ENCODE data around the gene HEXIM2. TPM values are rescaled to one million over a fixed set of nuclear protein-coding genes. Genes with fewer than 3 reads are reported as not detected.

The HEXIM2 gene
- total and polyA plus RNA-seq, 3 donors from 2014 or later, result 35.9 to 76.8 (median 47.7) TPM

- Histone ChIP-seq H3K27ac (peak overlapping the region; percentile 97 to 99), H3K27me3 (no peaks in the 10 kb centered on the region), H3K9me3 (no peaks in the 10 kb centered on the region), H3K4me3 (no peak overlapping the region), H3K36me3 (ENCODE audit: low read depth, missing control alignments) (no peaks in the 10 kb centered on the region), H3K4me1 (peaks cover 26% of the 10 kb centered on the region)
- intact Hi-C loops (cut with DNase I; ENCODE audit: low total_unique reads), result no loop called here
- no peak for DNase-seq
- TF ChIP-seq CTCF (IDR thresholded peaks at IDR 0.05), result no peak
- TF ChIP-seq POLR2A (IDR thresholded peaks at IDR 0.05), result no peak
- WGBS, 2 donors, result 85 to 91% methylated on average over 10 of the region's 10 CpGs
Measured at GRCh38 chr17:45146166-45146565, 15.5 kb upstream of the HEXIM2 start.

- no peaks in the 10 kb centered on the region for H3K27me3 ChIP-seq
- H3K36me3 ChIP-seq (ENCODE audit: low read depth, missing control alignments), result no peaks in the 10 kb centered on the region
- H3K9me3 ChIP-seq, result no peaks in the 10 kb centered on the region
- intact Hi-C loops (cut with DNase I; ENCODE audit: low total_unique reads), result no loop called here
- H3K4me3 ChIP-seq, result peak overlapping the region in 1 of 2 donors; percentile 91
- no peak for DNase-seq
- peaks cover 30% of the 10 kb centered on the region for H3K4me1 ChIP-seq
- TF ChIP-seq POLR2A (IDR thresholded peaks at IDR 0.05) (no peak), CTCF (IDR thresholded peaks at IDR 0.05) (no peak)
- WGBS, 2 donors, result 37 to 45% methylated on average over 4 of the region's 4 CpGs
- H3K27ac ChIP-seq, result peak overlapping the region; percentile 97 to 99
Measured at GRCh38 chr17:45146592-45146889, 15.1 kb upstream of the HEXIM2 start.

- Histone ChIP-seq H3K4me1 (peaks cover 33% of the 10 kb centered on the region), H3K9me3 (no peaks in the 10 kb centered on the region), H3K4me3 (peak overlapping the region; percentile 70 to 91), H3K27ac (peak overlapping the region; percentile 97 to 99), H3K27me3 (no peaks in the 10 kb centered on the region), H3K36me3 (ENCODE audit: low read depth, missing control alignments) (no peaks in the 10 kb centered on the region)
- intact Hi-C loops (cut with DNase I; ENCODE audit: low total_unique reads), result no loop called here
- peak; percentile 82 for DNase-seq
- TF ChIP-seq CTCF (IDR thresholded peaks at IDR 0.05) (no peak), POLR2A (IDR thresholded peaks at IDR 0.05) (no peak)
- WGBS, 2 donors, result 3% methylated on average over 23 to 29 of the region's 29 CpGs
Measured at GRCh38 chr17:45146890-45147580, 14.6 kb upstream of the HEXIM2 start.

GRCh38 chr17:45147581-45148182 lies 14.0 kb upstream of the HEXIM2 start:
- peak; percentile 88 for DNase-seq
- 0% methylated on average over 34 to 38 of the region's 38 CpGs for WGBS, 2 donors

More at GRCh38 chr17:45147581-45148182, 14.0 kb upstream of the HEXIM2 start:
- peak overlapping the region; percentile 97 to 99 for H3K27ac ChIP-seq
- H3K9me3 ChIP-seq, result no peaks in the 10 kb centered on the region
- peaks cover 33% of the 10 kb centered on the region for H3K4me1 ChIP-seq
- H3K27me3 ChIP-seq, result no peaks in the 10 kb centered on the region
- H3K4me3 ChIP-seq, result peak overlapping the region; percentile 70 to 91
- H3K36me3 ChIP-seq (ENCODE audit: low read depth, missing control alignments), result no peaks in the 10 kb centered on the region
- intact Hi-C loops (cut with DNase I; ENCODE audit: low total_unique reads), result no loop called here
- peak in 1 of 3 experiments; percentile 18 for TF ChIP-seq CTCF (IDR thresholded peaks at IDR 0.05)
- TF ChIP-seq POLR2A (IDR thresholded peaks at IDR 0.05), result no peak

Data from testis (tissue), 3 donors.